NCI-H748 (cell line): Measurements from ENCODE around the gene SAXO1.

Source experiments
- DNase-seq: peaks from one replicate; lab custom pipeline; 2025; ENCODE audit not compliant: unreplicated experiment; lab: John Stamatoyannopoulos, UW

The SAXO1 gene

DNA sequence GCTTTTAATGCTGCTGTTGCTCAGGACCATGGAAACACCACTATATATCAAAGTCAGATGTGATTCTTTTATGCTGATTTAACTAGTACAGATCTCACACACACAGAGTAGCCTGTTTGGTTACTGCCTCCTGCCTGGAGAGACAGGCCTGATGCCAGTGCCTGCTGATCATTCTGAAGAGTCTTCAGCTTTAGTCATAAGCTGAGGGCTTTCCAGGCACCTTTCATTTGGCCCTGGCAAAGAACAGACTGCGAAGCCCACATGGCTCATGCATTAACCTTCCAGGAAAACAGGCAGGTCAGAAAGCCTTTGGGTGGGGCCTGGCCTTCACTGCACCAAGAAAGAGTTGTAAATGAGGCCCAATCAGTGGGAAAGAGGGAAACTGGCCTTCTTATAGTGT lies 144.7 kb downstream of the SAXO1 start:
- no peak for DNase-seq

DNA sequence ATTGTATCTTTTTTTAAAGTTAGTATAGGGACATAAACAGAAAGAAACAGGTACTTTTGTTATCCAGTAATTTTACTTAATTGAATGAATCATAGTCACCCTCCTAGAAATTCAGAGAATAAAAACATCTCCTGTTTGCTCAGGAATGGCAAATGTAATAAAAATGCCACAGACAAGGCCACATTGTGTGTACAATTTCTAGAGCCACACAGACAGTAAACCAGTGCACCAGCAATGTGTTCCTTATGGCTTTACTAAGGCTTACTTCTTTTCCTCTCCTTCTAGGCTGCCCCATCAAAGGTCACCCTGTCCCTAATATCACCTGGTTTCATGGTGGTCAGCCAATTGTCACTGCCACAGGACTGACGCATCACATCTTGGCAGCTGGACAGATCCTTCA lies 145.5 kb downstream of the SAXO1 start:
- DNase-seq: no peak

DNA sequence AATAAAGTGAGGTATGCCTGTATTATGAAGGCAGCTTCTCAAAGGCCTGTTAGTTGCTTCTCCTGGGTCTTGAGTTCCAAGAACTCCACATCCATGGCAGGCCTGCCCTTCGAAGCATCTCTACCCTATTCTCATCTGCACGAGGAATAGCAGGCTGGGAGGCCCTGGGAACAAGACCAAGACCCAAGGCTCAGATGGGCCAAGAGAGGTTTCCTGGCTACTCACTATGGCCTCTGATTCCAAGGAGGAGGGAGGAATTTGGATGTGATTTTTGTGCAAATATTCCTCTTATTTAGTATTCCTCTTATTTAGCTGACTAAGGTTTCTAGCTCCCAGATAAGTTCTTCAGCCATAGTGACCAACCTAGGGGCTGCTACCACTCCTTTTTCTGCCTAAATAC lies 151.3 kb downstream of the SAXO1 start:
- no peak for DNase-seq

DNA sequence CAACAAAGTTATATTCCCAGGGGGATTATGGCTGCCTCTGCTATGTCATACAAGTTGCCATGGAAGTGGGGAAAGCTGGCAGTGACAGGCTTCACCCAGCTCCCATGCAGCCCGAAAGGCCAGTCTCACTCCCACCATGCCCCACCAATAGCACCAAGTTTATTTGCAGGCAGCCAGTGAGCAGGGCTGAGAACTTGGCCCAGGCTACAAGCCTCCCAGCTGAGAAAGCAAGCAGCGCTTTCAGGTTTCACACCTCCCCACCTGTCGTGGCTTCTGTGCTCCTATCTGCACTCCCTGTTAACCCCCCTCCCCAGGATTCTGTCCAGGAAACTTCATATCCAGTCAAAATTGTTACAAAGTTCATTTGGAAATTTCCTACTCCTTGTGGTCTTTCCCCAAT lies 155.0 kb downstream of the SAXO1 start:
- DNase-seq: no peak
